ENCODE measurements around the gene IGSF23.
"Not testable (repeated sequence)": the region's sequence is repeated elsewhere in the genome, so short reads cannot be mapped to it uniquely, and the experiment has no call there.

IGSF23 gene

GRCh38 chr19:44617110-44617880 is 3.9 kb downstream of the IGSF23 start:
- no peak for DNase-seq

DNA sequence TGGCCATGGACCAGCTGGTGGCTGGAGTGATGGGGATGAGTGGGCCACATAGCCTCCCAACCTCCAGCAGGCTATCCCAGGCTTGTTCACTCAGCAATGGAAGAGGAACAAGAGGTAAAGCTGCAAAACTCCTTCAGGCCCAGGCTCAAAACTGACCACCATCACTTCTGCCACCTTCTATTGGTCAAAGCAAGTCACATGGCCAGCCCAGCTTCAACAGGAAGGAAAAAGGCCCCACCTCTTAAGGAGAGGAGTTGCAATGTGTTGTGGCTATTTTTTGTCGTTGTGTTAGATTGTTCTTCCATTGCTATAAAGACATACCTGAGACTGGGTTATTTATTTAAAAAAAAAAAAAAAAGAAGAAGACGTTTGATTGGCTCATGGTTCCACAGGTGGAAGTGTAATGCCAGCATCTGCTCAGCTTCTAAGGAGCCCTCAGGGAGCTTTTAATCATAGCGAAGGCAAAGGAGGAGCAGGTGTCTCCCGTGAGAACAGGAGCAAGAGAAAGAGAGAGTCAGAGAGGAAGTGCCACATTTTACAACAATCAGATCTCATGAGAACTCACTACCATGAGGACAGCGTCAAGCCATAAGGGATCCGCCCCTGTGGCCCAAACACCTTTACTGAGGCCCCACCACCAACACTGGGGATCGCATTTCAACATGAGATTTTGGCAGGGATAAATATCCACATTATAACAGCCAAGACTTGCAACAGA is 5.4 kb downstream of the IGSF23 start:
- no peak for DNase-seq

DNA sequence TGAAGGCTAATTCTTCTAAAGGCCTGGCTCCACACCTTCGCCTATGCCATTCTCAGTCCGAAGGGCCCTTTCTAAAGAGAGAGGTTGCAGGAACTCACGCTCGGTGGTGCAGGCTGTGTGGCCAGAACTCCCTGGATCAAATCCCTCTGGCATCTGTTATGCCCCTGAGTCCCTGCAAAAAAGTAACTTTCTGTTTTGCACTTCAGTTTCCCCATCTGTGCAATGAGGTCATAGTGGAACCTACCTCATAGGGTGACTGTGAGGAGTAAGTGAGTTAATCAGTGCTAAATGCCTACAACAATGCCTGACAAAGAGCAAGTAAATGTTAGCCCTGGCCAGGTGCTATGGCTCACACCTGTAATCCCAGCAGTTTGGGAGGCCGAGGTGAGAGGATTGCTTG is 7.3 kb downstream of the IGSF23 start:
- DNase-seq, result no peak

DNA sequence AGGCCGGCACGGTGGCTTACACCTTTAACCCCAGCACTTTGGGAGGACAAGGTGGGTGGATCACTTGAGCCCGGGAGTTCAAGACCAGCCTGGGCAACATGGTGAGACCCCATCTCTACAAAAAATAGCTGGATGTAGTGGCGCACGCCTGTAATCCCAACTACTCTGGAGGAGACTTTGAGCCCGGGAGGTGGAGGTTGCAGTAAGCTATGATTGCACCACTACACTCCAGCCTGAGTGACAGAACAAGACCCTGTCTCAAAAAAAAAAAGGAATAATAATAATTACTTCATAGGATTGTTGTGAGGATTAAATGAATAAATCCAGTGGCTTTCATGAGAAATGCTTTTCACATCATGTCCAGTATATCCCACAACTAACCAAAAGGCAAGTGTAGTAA is 8.0 kb downstream of the IGSF23 start:
- DNase-seq, result no peak

GRCh38 chr19:44623080-44623479 is 9.7 kb downstream of the IGSF23 start:
- no peak for DNase-seq

DNA sequence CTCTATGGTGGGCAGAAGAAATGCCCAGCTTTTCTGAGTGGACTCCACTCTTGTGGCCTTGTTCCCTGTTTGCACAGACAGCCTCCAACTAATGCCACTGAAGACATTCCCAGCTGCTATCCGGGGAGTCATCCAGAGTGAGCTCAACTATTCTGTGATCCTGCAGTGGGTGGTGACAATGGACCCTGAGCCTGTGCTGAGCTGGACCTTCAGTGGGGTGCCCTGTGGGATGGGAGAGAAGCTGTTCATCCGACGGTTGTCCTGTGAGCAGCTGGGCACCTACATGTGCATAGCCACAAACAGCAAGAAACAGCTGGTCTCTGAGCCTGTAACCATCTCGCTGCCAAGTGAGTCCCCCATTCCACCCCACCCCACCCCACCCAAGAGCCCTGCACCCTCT is 10.3 kb downstream of the IGSF23 start:
- DNase-seq, result no peak

- no peak for DNase-seq
Measured at GRCh38 chr19:44624840-44625354, 11.5 kb downstream of the IGSF23 start.

- DNase-seq, result not testable (repeated sequence)
Measured at GRCh38 chr19:44625637-44626036, 12.3 kb downstream of the IGSF23 start.

- no peak for DNase-seq
Measured at GRCh38 chr19:44626048-44626624, 12.8 kb downstream of the IGSF23 start.

GRCh38 chr19:44627631-44628030 is 14.3 kb downstream of the IGSF23 start:
- DNase-seq, result no peak

DNA sequence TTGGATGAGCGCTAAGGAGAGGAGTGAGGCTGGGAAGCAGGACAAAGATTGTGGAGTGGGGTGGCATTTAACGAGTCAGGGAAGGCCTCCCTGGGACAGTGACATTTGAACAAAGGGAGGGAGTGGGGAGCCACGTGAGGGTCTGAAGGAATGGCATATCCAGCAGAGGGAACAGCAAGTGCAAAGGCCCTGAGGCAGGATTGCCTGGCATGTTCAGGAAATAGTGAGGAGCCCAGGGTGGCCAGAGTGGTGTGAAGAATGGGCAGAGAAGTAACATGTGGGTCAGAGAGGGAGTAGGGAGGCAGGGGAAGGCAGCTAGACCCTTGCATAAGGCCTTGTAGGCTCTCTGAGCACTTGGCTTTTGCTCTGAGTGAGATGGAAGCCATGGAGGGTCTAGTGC is 15.4 kb downstream of the IGSF23 start:
- DNase-seq, result no peak

DNA sequence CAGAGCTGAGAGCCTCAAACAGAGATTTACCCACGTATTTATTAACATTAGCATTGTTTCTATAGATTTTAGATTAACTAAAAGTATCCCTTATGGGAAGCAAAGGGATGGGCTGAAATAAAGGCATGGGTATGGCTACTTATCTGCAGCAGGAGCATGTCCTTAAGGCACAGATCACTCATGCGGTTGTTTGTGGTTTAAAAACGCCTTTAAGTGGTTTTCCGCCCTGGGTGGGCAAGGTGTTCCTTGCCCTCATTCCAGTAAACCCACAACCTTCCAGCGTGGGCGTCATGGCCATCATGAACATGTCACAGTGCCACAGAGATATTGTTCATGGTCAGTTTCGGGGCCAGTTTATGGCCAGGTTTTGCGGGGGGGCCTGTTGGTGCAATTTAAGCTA is 18.2 kb downstream of the IGSF23 start:
- DNase-seq, result not testable (repeated sequence)

- DNase-seq, result not testable (repeated sequence)
Measured at GRCh38 chr19:44634058-44634457, 20.7 kb downstream of the IGSF23 start.

GRCh38 chr19:44634785-44635184 is 21.4 kb downstream of the IGSF23 start:
- no peak for DNase-seq

- DNase-seq, result no peak
Measured at GRCh38 chr19:44635581-44636438, 22.4 kb downstream of the IGSF23 start.

GRCh38 chr19:44636439-44637389 is 23.4 kb downstream of the IGSF23 start:
- no peak for DNase-seq

GRCh38 chr19:44637390-44637764 is 24.0 kb downstream of the IGSF23 start:
- no peak for DNase-seq

- no peak for DNase-seq
Measured at GRCh38 chr19:44640518-44640917, 27.2 kb downstream of the IGSF23 start.

DNA sequence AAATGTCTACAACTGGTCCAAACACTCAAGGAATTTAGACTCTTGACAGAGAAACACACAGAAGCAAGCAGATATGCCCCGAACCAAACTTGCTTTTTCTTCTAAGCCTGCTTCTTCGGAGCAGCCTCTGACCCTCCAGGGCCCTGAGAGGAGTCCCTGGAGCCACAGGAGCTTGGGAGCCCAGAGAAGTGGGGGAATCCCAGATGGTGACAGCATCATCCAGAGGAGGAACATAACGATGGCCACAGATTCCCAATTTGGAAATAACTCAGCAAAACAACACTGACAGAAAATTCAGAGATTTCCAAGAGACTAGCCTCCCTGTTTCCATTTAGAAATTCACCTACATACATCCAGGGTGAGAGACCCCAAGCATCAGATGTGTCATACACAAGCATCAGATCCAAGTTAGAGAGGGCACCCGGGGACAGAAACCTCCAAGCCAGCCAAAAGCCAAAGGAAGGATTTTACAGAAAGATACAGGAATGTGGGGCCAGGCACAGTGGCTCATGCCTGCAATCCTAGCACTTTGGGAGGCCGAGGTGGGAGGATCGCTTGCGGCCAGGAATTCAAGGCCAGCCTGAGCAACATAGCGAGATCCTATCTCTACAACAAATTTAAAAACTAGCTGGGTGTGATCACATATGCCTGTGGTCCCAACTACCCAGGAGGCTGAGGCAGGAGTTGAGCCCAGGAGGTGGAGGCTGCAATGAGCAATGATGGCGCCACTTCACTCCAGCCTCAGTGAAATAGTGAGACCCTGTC is 28.3 kb downstream of the IGSF23 start:
- no peak for DNase-seq

GRCh38 chr19:44642377-44642776 is 29.0 kb downstream of the IGSF23 start:
- no peak for DNase-seq

All from NCI-H1694 treated with DMSO at 0.1 percent for 48 hours (cell line).